H9 (cell line): ENCODE data around the gene HNRNPH1. TPM values are rescaled to one million over a fixed set of nuclear protein-coding genes. Genes with fewer than 3 reads are reported as not detected.
A peak's percentile ranks its signal among the peaks of the same experiment; 100 is the strongest.

Experiments used
- DNase-seq: peaks from one replicate; pipeline ENCODE4 v3.0.0-alpha.2; 2017
- H2AFZ ChIP-seq: one replicate; pipeline ENCODE4 v1.6.1; 2013; ENCODE audit warnings: mild to moderate bottlenecking, low read length, control low read depth, moderate library complexity
- H2AK5ac ChIP-seq: 2 replicates; pipeline ENCODE4 v1.6.1; 2013; ENCODE audit warnings: low read length, control low read depth, mixed read lengths; ENCODE audit not compliant: insufficient read length
- H2BK120ac ChIP-seq: one replicate; pipeline ENCODE4 v1.6.1; 2013; ENCODE audit warnings: low read depth, mild to moderate bottlenecking, low read length, control low read depth, inconsistent platforms; ENCODE audit not compliant: poor library complexity, severe bottlenecking
- H2BK12ac ChIP-seq: 2 replicates; pipeline ENCODE4 v1.6.1; 2013; ENCODE audit warnings: low read length, control low read depth, mixed read lengths, low read depth; ENCODE audit not compliant: insufficient read length
- H2BK15ac ChIP-seq: 2 replicates; pipeline ENCODE4 v1.6.1; 2013; ENCODE audit warnings: low read depth, low read length, control low read depth
- H2BK20ac ChIP-seq: one replicate; pipeline ENCODE4 v1.6.1; 2013; ENCODE audit warnings: low read depth, mild to moderate bottlenecking, low read length, control low read depth, inconsistent platforms; ENCODE audit not compliant: poor library complexity, severe bottlenecking
- H2BK5ac ChIP-seq: 2 replicates; pipeline ENCODE4 v1.6.1; 2013; ENCODE audit warnings: low read length, control low read depth, mixed read lengths; ENCODE audit not compliant: insufficient read length
- H3K14ac ChIP-seq: 2 replicates; pipeline ENCODE4 v1.6.1; 2013; ENCODE audit warnings: low read length, control low read depth; ENCODE audit not compliant: insufficient read depth
- H3K18ac ChIP-seq: 2 replicates; pipeline ENCODE4 v1.6.1; 2013; ENCODE audit warnings: low read depth, mild to moderate bottlenecking, mixed read lengths, low read length, control low read depth; ENCODE audit not compliant: insufficient read length
- H3K23ac ChIP-seq: 2 replicates; pipeline ENCODE4 v1.6.1; 2013; ENCODE audit warnings: low read length, control low read depth, mixed read lengths, low read depth; ENCODE audit not compliant: insufficient read length
- H3K23me2 ChIP-seq: 2 replicates; pipeline ENCODE4 v1.6.1; 2013; ENCODE audit warnings: low read depth, mild to moderate bottlenecking, mixed read lengths, low read length, control low read depth; ENCODE audit not compliant: insufficient read length, poor library complexity, severe bottlenecking
- H3K27ac ChIP-seq: 2 replicates; pipeline ENCODE4 v1.5.1; 2013; ENCODE audit warnings: low read length, control low read depth, mixed read lengths, low read depth; ENCODE audit not compliant: insufficient read length
- H3K27me3 ChIP-seq: 2 replicates; pipeline ENCODE4 v1.6.1; 2013; ENCODE audit warnings: low read length, control low read depth, inconsistent platforms; ENCODE audit not compliant: insufficient read depth
- H3K4ac ChIP-seq: 2 replicates; pipeline ENCODE4 v1.6.1; 2013; ENCODE audit warnings: low read depth, mild to moderate bottlenecking, control low read depth, inconsistent platforms, low read length, moderate library complexity
- H3K4me1 ChIP-seq: 2 replicates; pipeline ENCODE4 v1.6.1; 2013; ENCODE audit warnings: low read length, control low read depth, inconsistent platforms; ENCODE audit not compliant: insufficient read depth
- H3K4me2 ChIP-seq: 2 replicates; pipeline ENCODE4 v1.6.1; 2013; ENCODE audit warnings: low read length, control low read depth, mixed read lengths; ENCODE audit not compliant: insufficient read length, insufficient read depth
- H3K56ac ChIP-seq: 2 replicates; pipeline ENCODE4 v1.6.1; 2013; ENCODE audit warnings: low read depth, mild to moderate bottlenecking, mixed read lengths, low read length, control low read depth; ENCODE audit not compliant: insufficient read length
- H3K79me1 ChIP-seq: 2 replicates; pipeline ENCODE4 v1.6.1; 2013; ENCODE audit warnings: low read depth, mild to moderate bottlenecking, moderate library complexity, low read length, control low read depth, inconsistent platforms; ENCODE audit not compliant: insufficient read depth, poor library complexity, severe bottlenecking
- H3K79me2 ChIP-seq: 2 replicates; pipeline ENCODE4 v1.6.1; 2013; ENCODE audit warnings: low read length, control low read depth, inconsistent platforms; ENCODE audit not compliant: insufficient read depth
- H3K9ac ChIP-seq: 2 replicates; pipeline ENCODE4 v1.6.1; 2013; ENCODE audit warnings: low read length, control low read depth, mixed read lengths; ENCODE audit not compliant: insufficient read length; ENCODE audit errors: extremely low read depth
- H3K9me3 ChIP-seq: one replicate; pipeline ENCODE4 v1.6.1; 2013; ENCODE audit warnings: low read depth, low read length, inconsistent platforms; ENCODE audit not compliant: control insufficient read depth
- H3T11ph ChIP-seq: one replicate; pipeline ENCODE4 v1.6.1; 2013; ENCODE audit warnings: mild to moderate bottlenecking, low read length, control low read depth, inconsistent platforms
- H4K20me1 ChIP-seq: one replicate; pipeline ENCODE4 v1.6.1; 2013; ENCODE audit not compliant: control insufficient read depth, insufficient read length, insufficient read depth
- H4K5ac ChIP-seq: 2 replicates; pipeline ENCODE4 v1.6.1; 2013; ENCODE audit warnings: low read depth, mild to moderate bottlenecking, mixed read lengths, low read length, control low read depth; ENCODE audit not compliant: insufficient read length
- H4K8ac ChIP-seq: replicated peaks from 2 replicates; pipeline ENCODE4 v1.6.1; 2013; ENCODE audit warnings: low read length, control low read depth, mixed read lengths, low read depth; ENCODE audit not compliant: insufficient read length
- H4K91ac ChIP-seq: 2 replicates; pipeline ENCODE4 v1.6.1; 2013; ENCODE audit warnings: low read depth, mild to moderate bottlenecking, moderate library complexity, mixed read lengths, low read length, control low read depth; ENCODE audit not compliant: insufficient read length
- H3K27ac Mint-ChIP-seq, 3 experiments: 2 replicates in 2 of 3; 3 replicates in 1 of 3; pipeline ENCODE4 v1.8.0; 2020 to 2021; ENCODE audit warnings: mixed read lengths in 3 of 3, mild to moderate bottlenecking in 1 of 3, moderate library complexity in 1 of 3
- H3K27me3 Mint-ChIP-seq: 2 replicates; pipeline ENCODE4 v1.8.0; 2021; ENCODE audit warnings: low read depth, mild to moderate bottlenecking, moderate library complexity, mixed read lengths
- H3K36me3 Mint-ChIP-seq, 3 experiments: 2 replicates in 2 of 3; 3 replicates in 1 of 3; pipeline ENCODE4 v1.8.0; 2020 to 2021; ENCODE audit warnings: low read depth in 3 of 3, mixed read lengths in 3 of 3; ENCODE audit not compliant: insufficient read depth in 1 of 3
- H3K4me1 Mint-ChIP-seq, 2 experiments: 2 replicates each; pipeline ENCODE4 v1.8.0; 2020; ENCODE audit warnings: mixed read lengths in 2 of 2
- H3K4me3 Mint-ChIP-seq, 2 experiments: 2 replicates in 1 of 2; 3 replicates in 1 of 2; pipeline ENCODE4 v1.8.0; 2020 to 2021; ENCODE audit warnings: mild to moderate bottlenecking in 2 of 2, mixed read lengths in 2 of 2, moderate library complexity in 1 of 2
- H3K9me3 Mint-ChIP-seq, 2 experiments: 2 replicates in 1 of 2; 3 replicates in 1 of 2; pipeline ENCODE4 v1.8.0; 2020; ENCODE audit warnings: mild to moderate bottlenecking in 2 of 2, mixed read lengths in 2 of 2, moderate library complexity in 1 of 2
- CTCF ChIP-seq: fragments of 200-600 bp; sonication (generic); conservative IDR thresholded peaks from 3 replicates; pipeline ENCODE4 v1.8.0; 2021; ENCODE audit warnings: antibody characterized with exemption, mild to moderate bottlenecking
- WGBS: extraction: QIAGEN DNeasy Blood & Tissue Kit; methylation state at CpG from one replicate; pipeline ENCODE4 v1.1.7; 2013; ENCODE audit warnings: missing lambda C conversion rate, low lambda C conversion rate, mixed read lengths; ENCODE audit not compliant: insufficient read length; ENCODE audit errors: extremely low coverage; 5-methylcytosine and 5-hydroxymethylcytosine counted together
- total RNA-seq: library from RNA; stranded (reverse); gene quantifications from 2 replicates; pipeline ENCODE4 v1.2.1, GENCODE V29; 2021

The HNRNPH1 gene
- total RNA-seq, 1 experiment from 2014 or later = 1,066 TPM

GRCh38 chr5:179601871-179602625 is 21.4 kb downstream of the HNRNPH1 start:
- Histone ChIP-seq H2AFZ (no peak overlapping the region), H3K4me1 (no peaks in the 10 kb centered on the region), H4K20me1 (no peaks in the 10 kb centered on the region), H2BK15ac (no peak overlapping the region), H2BK12ac (no peak overlapping the region), H3K9ac (no peak overlapping the region), H2BK120ac (no peak overlapping the region), H3K4me2 (no peak overlapping the region), H4K91ac (no peak overlapping the region), H2BK20ac (no peak overlapping the region), H3K18ac (no peak overlapping the region), H2BK5ac (no peak overlapping the region), H3K27ac (no peak overlapping the region), H2AK5ac (no peak overlapping the region), H4K8ac (no peak overlapping the region), H3K14ac (no peak overlapping the region), H3K9me3 (no peaks in the 10 kb centered on the region), H3K56ac (no peak overlapping the region), H3K79me2 (no peaks in the 10 kb centered on the region), H3T11ph (no peak overlapping the region), H3K27me3 (no peaks in the 10 kb centered on the region), H3K79me1 (no peaks in the 10 kb centered on the region), H3K23ac (no peak overlapping the region), H4K5ac (no peak overlapping the region), H3K23me2 (no peaks in the 10 kb centered on the region), H3K4ac (no peak overlapping the region)
- no peak overlapping the region for H3K4me3 Mint-ChIP-seq
- H3K27ac Mint-ChIP-seq = peak overlapping the region in 1 of 3 experiments; percentile 49; a peak in 1 of 7 replicates
- no peaks in the 10 kb centered on the region for H3K4me1 Mint-ChIP-seq
- peaks cover 27 to 91% (median 83%) of the 10 kb centered on the region in 3 experiments; a peak in 6 of 7 replicates for H3K36me3 Mint-ChIP-seq
- no CpG with 5 or more reads among the region's 18 CpGs for WGBS
- peaks cover 1% of the 10 kb centered on the region; the same call in 1 of the 2 replicates for H3K27me3 Mint-ChIP-seq
- H3K9me3 Mint-ChIP-seq = no peaks in the 10 kb centered on the region
- DNase-seq = no peak
- no peak for TF ChIP-seq CTCF
